ENCODE data around the gene YKT6. TPM values are rescaled to one million over a fixed set of nuclear protein-coding genes. Genes with fewer than 3 reads are reported as not detected.

Gene YKT6
- total and polyA plus RNA-seq, 2 donors (not counting 1 experiment from before 2014, with no cell fraction given), result 36.5 to 62.3 TPM

- 88% methylated on average over 9 of the region's 9 CpGs for WGBS (ENCODE audit: insufficient coverage)
- no peak overlapping the region for H3K27ac Mint-ChIP-seq
These were observed 61.3 kb downstream of the YKT6 start for GRCh38 chr7:44262031-44262430.

More at GRCh38 chr7:44262031-44262430, 61.3 kb downstream of the YKT6 start:
- peaks cover 0 to 5% (median 0%) of the 10 kb centered on the region in 4 experiments for H3K27me3 ChIP-seq (replicated peaks in 1 of 4; ENCODE audit: control extremely low read depth in 1 of 4, control insufficient read depth in 3 of 4, insufficient read depth in 4 of 4, low read length in 3 of 4)
- H4K20me1 ChIP-seq (ENCODE audit: control insufficient read depth, insufficient read depth, low read length, poor library complexity, severe bottlenecking), result no peaks in the 10 kb centered on the region
- POLR2A ChIA-PET, result no interaction called here
- Mint-ChIP-seq H3K4me1 (peaks cover 29% of the 10 kb centered on the region), H3K27me3 (no peaks in the 10 kb centered on the region), H3K9me3 (ENCODE audit: insufficient read depth) (no peaks in the 10 kb centered on the region), H3K4me3 (no peak overlapping the region)
- CTCF ChIA-PET, result no interaction called here
- TF ChIP-seq CTCF (IDR thresholded peaks at IDR 0.05), result no peak
- TF ChIP-seq EZH2 (IDR thresholded peaks at IDR 0.05; ENCODE audit: borderline replicate concordance, insufficient read depth, low read depth, low read length, poor library complexity, severe bottlenecking), result no peak
- ATAC-seq (ENCODE audit: low read depth) (no peak), DNase-seq (no peak)
- no peaks in the 10 kb centered on the region for H3K36me3 ChIP-seq (replicated peaks in 1 of 2; ENCODE audit: control extremely low read depth in 1 of 2, control insufficient read depth in 1 of 2, extremely low read depth in 1 of 2, insufficient read depth in 2 of 2, low read length in 1 of 2)
- no peak overlapping the region for H3K4me2 ChIP-seq (replicated peaks; ENCODE audit: low read depth, low read length, poor library complexity, severe bottlenecking)
- no peaks in the 10 kb centered on the region for H3K9me3 ChIP-seq (ENCODE audit: control extremely low read depth in 1 of 3, control insufficient read depth in 2 of 3, insufficient read depth in 1 of 3, low read length in 2 of 3)
- peaks cover 24 to 32% of the 10 kb centered on the region in 2 donors for H3K4me1 ChIP-seq (ENCODE audit: control insufficient read depth in 2 of 2, insufficient read depth in 2 of 2, low read length in 2 of 2)
- H3K9ac ChIP-seq (ENCODE audit: low read length), result no peak overlapping the region
- intact Hi-C loops (cut with micrococcal nuclease), result no loop called here
- no peaks in the 10 kb centered on the region for H3K79me2 ChIP-seq (ENCODE audit: control insufficient read depth, insufficient read depth, low read length)
- H3K27ac ChIP-seq (ENCODE audit: low read length in 2 of 2), result no peak overlapping the region
- H3K4me3 ChIP-seq (ENCODE audit: control extremely low read depth in 1 of 5, extremely low read depth in 1 of 5, insufficient read depth in 1 of 5, low read depth in 2 of 5, low read length in 4 of 5), result no peak overlapping the region
- no peak overlapping the region for H2AFZ ChIP-seq (ENCODE audit: insufficient read depth, low read depth, low read length, poor library complexity, severe bottlenecking)

Measured in B cell (primary cell).